Measurements from ENCODE around the gene ABHD16B. TPM values are rescaled to one million over a fixed set of nuclear protein-coding genes. Genes with fewer than 3 reads are reported as not detected.

Gene ABHD16B
- total and polyA plus RNA-seq, 2 of the 13 experiments (the other 11 are each of a cell fraction or from before 2014, with no cell fraction given), result not detected

DNA sequence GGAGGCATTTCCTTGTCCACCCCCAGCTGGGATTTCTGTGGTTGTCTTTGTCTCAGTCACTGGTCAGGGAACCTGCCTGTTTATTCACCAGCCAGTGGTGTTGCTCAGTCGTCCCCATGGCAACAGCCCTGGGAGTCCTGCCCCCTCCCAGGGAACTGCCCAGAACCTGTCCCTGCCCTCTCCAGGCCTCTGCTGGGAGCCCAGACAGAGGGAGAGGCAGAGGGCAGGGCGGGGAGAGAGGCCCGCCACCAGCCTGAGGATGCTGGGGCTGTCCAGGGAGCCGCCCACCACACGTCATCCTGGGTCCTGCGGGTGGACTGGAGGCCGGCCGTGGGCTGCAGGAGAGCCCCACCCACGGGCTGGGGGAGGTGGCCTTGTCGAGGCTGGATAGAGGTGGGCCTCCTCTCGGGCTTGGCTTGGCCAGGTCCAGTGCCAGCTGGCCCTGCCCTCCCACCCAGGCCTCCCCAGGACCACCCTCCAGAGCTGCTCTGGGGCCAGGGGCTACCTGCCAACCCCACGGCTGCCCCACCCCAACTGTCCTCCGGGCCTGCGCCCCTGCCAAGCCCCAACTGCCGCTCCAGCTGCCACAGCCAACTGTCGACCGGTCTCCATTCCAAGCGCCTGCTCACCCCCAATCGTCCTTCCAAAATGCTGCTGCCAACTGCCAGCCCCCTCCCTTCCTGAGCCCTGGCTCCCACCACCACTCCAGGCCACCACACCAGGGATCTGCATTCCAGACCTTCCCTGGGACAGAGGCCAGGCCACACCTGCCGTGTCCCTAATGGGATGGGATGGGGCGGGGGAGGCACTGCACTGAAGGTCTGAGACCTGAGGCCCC lies 26.1 kb upstream of the ABHD16B start (continued):
- TF ChIP-seq CAMTA2 (CRISPR knock-in tag; IDR thresholded peaks at IDR 0.05; ENCODE audit: borderline replicate concordance) (no peak), TFE3 (CRISPR knock-in tag; IDR thresholded peaks at IDR 0.05) (no peak), ZNF614 (CRISPR knock-in tag; IDR thresholded peaks at IDR 0.05; ENCODE audit: borderline replicate concordance) (peak; percentile 42; the same call in 1 of the 2 replicates), FOXA3 (CRISPR knock-in tag; IDR thresholded peaks at IDR 0.05) (0 out of 2 replicates have a peak, but pooled peaks have one; percentile 14), ZFP37 (CRISPR knock-in tag; IDR thresholded peaks at IDR 0.05; ENCODE audit: borderline replicate concordance) (no peak), ARID3A (IDR thresholded peaks at IDR 0.05; ENCODE audit: low read depth, low read length) (no peak), ELF3 (CRISPR knock-in tag; IDR thresholded peaks at IDR 0.05) (0 out of 2 replicates have a peak, but pooled peaks have one; percentile 31), GABPB1 (CRISPR knock-in tag; IDR thresholded peaks at IDR 0.05) (peak; percentile 47; the same call in 1 of the 2 replicates), ZNF720 (CRISPR knock-in tag; IDR thresholded peaks at IDR 0.05) (no peak), SALL1 (CRISPR knock-in tag; IDR thresholded peaks at IDR 0.05) (peak; percentile 43; the same call in 1 of the 2 replicates), YEATS2 (CRISPR knock-in tag; IDR thresholded peaks at IDR 0.05; ENCODE audit: borderline replicate concordance) (peak; percentile 37; the same call in 1 of the 2 replicates), SAP130 (CRISPR knock-in tag; IDR thresholded peaks at IDR 0.05; ENCODE audit: low read depth) (peak; percentile 46), RBM22 (optimal IDR thresholded peaks at IDR 0.05; ENCODE audit: low read length) (peak; percentile 85), XRCC5 (optimal IDR thresholded peaks at IDR 0.05; ENCODE audit: low read length) (peak; percentile 24), EEA1 (CRISPR knock-in tag; IDR thresholded peaks at IDR 0.05; ENCODE audit: borderline replicate concordance) (no peak), TBX2 (CRISPR knock-in tag; IDR thresholded peaks at IDR 0.05; ENCODE audit: borderline replicate concordance) (0 out of 2 replicates have a peak, but pooled peaks have one; percentile 28)
- TF ChIP-seq, protein P1, sequence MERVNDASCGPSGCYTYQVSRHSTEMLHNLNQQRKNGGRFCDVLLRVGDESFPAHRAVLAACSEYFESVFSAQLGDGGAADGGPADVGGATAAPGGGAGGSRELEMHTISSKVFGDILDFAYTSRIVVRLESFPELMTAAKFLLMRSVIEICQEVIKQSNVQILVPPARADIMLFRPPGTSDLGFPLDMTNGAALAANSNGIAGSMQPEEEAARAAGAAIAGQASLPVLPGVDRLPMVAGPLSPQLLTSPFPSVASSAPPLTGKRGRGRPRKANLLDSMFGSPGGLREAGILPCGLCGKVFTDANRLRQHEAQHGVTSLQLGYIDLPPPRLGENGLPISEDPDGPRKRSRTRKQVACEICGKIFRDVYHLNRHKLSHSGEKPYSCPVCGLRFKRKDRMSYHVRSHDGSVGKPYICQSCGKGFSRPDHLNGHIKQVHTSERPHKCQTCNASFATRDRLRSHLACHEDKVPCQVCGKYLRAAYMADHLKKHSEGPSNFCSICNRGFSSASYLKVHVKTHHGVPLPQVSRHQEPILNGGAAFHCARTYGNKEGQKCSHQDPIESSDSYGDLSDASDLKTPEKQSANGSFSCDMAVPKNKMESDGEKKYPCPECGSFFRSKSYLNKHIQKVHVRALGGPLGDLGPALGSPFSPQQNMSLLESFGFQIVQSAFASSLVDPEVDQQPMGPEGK (CRISPR knock-in tag; IDR thresholded peaks at IDR 0.05), result peak; percentile 72; the same call in 1 of the 2 replicates
- TF ChIP-seq, protein P2, sequence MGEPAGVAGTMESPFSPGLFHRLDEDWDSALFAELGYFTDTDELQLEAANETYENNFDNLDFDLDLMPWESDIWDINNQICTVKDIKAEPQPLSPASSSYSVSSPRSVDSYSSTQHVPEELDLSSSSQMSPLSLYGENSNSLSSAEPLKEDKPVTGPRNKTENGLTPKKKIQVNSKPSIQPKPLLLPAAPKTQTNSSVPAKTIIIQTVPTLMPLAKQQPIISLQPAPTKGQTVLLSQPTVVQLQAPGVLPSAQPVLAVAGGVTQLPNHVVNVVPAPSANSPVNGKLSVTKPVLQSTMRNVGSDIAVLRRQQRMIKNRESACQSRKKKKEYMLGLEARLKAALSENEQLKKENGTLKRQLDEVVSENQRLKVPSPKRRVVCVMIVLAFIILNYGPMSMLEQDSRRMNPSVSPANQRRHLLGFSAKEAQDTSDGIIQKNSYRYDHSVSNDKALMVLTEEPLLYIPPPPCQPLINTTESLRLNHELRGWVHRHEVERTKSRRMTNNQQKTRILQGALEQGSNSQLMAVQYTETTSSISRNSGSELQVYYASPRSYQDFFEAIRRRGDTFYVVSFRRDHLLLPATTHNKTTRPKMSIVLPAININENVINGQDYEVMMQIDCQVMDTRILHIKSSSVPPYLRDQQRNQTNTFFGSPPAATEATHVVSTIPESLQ (CRISPR knock-in tag; conservative IDR thresholded peaks at IDR 0.05), result no peak
- TF ChIP-seq, protein P3, sequence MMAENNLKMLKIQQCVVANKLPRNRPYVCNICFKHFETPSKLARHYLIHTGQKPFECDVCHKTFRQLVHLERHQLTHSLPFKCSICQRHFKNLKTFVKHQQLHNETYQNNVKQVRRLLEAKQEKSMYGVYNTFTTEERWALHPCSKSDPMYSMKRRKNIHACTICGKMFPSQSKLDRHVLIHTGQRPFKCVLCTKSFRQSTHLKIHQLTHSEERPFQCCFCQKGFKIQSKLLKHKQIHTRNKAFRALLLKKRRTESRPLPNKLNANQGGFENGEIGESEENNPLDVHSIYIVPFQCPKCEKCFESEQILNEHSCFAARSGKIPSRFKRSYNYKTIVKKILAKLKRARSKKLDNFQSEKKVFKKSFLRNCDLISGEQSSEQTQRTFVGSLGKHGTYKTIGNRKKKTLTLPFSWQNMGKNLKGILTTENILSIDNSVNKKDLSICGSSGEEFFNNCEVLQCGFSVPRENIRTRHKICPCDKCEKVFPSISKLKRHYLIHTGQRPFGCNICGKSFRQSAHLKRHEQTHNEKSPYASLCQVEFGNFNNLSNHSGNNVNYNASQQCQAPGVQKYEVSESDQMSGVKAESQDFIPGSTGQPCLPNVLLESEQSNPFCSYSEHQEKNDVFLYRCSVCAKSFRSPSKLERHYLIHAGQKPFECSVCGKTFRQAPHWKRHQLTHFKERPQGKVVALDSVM (CRISPR knock-in tag; IDR thresholded peaks at IDR 0.05), result peak; percentile 66; the same call in 1 of the 2 replicates

All from HepG2 (cell line).